Measurements from ENCODE around the gene GLP1R.
"Not testable (repeated sequence)": the region's sequence is repeated elsewhere in the genome, so short reads cannot be mapped to it uniquely, and the experiment has no call there.

GLP1R gene

DNA sequence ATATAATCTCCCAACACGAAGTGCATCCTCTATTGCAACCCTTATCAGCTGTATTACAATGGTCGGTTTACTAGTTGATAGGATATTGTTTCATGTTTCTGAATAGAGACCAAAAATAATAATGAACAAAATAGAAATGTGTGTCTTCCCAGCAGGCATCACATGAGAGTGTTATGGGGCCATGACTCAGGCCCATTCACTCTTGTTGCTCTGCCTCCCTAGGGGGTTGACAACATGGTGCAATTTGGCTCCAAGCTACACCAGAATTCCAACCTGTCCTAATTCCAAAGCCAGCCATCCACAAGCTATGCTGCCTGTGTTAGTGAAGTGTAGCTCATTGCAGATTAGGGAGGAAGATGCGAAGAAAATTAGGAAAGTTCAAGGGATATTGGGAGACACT is 79.5 kb downstream of the GLP1R start:
- DNase-seq (ENCODE audit: low spot score): no peak

DNA sequence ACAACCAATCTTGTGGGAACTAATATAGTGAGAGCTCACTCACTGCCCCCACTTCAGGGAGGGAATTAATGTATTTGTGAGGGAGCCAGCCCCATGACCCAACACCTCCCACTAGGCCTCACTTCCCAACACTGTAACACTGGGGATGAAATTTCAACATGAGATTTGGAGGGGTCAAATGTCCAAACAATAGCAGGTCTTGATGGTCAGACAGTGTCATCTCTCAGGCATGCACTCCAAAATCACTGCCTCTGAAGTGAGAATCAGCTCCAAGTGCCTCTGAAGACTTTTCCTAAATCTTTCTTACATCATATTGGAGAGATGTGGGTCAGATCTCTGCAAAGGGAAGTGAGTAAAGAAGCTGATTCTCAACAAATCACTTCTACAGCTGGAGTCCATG is 80.3 kb downstream of the GLP1R start:
- DNase-seq (ENCODE audit: low spot score): no peak

DNA sequence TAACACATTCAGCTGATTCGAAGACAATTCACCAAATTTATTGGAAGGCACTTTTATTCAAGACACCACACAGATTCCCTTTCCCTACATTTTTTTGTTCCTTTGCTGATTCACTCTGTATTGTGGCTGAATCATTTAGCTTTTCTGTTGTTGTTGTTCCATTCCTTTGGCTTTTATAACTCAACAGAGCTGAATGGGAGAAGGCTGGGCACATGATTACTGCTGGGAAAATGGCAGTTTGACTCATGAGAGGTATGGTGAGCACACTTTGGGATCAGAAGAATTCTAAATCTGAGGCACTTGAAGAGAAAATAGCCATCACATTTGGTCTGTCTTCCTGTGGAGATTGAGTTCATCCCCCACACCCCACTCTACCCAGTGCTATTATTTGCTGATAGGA is 82.1 kb downstream of the GLP1R start:
- DNase-seq (ENCODE audit: low spot score): no peak

DNA sequence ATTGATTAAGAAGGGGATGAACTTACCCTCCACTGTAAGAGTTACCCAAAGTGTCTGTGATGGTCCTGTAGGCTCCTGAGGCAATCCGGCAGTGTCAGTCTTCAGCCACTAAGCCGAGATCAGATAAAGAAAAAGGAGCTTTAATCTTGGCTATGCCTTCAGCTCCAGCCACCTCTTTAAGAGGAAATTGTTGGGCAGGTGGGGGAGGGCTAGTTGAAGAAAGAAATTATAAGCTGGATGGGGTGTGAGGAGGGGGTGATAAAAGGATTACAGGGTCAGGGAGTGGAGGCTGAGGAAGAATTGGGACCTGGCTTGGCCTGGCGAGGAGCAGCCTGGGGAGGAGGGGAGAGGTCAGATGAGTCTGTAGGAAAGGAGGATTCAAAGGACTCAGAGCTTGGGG is 86.2 kb downstream of the GLP1R start:
- DNase-seq (ENCODE audit: low spot score): not testable (repeated sequence)

DNA sequence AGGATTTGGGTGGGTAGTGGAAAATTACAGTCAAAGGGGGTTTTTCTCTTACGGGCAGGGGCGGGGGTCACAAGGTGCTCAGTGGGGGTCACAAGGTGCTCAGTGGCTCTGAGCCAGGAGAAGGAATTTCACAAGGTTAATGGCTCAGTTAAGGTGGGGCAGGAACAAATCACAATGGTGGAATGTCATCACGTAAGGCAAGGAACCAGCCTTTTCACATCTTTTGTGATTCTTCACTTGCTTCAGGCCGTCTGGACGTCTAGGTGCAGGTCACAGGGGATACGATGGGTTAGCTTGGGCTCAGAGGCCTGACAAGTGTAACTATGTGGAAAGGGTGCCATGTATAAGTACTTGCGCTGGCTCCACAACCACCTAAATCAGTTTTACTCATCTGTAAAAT is 87.6 kb downstream of the GLP1R start:
- DNase-seq (ENCODE audit: low spot score): not testable (repeated sequence)

DNA sequence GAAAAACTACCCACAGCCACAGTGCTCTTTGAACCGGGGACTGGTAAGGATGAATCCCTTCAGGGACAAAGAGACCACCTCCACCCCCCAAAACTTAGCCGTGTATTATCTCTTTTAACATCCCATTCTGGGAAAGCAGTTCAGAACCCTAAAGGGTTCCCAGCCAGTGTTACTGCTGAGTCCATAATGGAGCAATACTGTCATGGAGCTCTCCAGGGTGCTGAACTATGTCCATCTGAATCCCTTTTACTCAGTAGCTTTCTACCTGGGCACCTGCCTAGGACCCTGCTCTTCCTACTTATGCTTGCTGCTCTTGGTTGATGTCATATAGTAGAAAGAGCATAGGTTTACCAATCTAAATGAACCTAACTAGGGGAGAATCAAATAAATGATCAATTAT is 88.7 kb downstream of the GLP1R start:
- DNase-seq (ENCODE audit: low spot score): no peak
